G401 (cell line): ENCODE measurements around the gene ERMAP. TPM values are rescaled to one million over a fixed set of nuclear protein-coding genes. Genes with fewer than 3 reads are reported as not detected.
"Not testable (repeated sequence)": the region's sequence is repeated elsewhere in the genome, so short reads cannot be mapped to it uniquely, and the experiment has no call there.

Experiments used
- DNase-seq: peaks from one replicate; pipeline ENCODE4 v3.0.0-alpha.2; 2015; ENCODE audit warnings: low spot score
- in situ Hi-C: cut with HindIII; loops from 2 replicates; pipeline ENCODE4 v1.10.0; 2016; ENCODE audit warnings: low sequenced_read_pairs, mixed read lengths
- total RNA-seq: library from RNA; depleted of rRNA; stranded (reverse); fragments of >200 nt; shearing (Covaris generic); gene quantifications from 2 replicates; pipeline ENCODE4 v1.2.3, GENCODE V29; 2014

Gene ERMAP
- total RNA-seq, 1 experiment from 2014 or later, result 5.3 TPM

GRCh38 chr1:42859366-42859765 is 42.4 kb downstream of the ERMAP start:
- in situ Hi-C loops, DNase-seq: not testable (repeated sequence)

- in situ Hi-C loops, result no loop called here
- DNase-seq, result no peak
Measured at GRCh38 chr1:42860339-42861013, 43.6 kb downstream of the ERMAP start.

DNA sequence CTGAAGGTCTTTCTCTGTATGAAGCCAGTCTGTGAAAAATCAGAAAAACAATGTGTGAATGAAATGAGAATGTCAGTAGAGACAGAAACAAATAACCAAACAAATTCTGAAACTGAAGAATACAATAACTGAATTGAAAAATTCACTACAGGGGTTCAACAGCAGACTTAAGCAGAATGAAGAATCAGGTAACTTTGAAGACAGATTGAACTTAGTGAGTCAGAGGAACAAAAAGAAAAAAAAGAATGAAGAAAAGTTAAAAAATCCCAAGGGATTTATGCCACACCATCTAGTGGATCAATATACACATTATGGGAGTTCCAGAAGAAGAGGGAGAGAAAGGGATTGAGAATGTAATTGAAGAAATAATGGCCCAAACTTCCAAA is 44.1 kb downstream of the ERMAP start:
- DNase-seq, result no peak
- in situ Hi-C loops, result no loop called here

DNA sequence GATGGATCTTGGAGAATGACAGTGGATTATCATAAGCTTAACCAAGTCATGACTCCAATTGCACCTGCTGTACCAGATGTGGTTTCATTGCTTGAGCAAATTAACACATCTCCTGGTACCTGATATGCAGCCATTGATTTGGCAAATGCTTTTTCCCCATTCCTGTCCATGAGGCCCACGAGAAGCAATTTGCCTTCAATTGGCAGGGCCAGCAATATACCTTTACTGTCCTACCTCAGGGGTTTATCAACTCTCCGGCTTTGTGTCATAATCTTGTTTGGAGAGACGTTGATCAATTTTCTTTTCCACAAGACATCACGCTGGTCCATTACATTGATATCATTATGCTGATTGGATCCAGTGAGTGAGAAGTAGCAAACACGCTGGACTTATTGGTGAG is 49.6 kb downstream of the ERMAP start:
- DNase-seq, result no peak
- in situ Hi-C loops, result no loop called here

DNA sequence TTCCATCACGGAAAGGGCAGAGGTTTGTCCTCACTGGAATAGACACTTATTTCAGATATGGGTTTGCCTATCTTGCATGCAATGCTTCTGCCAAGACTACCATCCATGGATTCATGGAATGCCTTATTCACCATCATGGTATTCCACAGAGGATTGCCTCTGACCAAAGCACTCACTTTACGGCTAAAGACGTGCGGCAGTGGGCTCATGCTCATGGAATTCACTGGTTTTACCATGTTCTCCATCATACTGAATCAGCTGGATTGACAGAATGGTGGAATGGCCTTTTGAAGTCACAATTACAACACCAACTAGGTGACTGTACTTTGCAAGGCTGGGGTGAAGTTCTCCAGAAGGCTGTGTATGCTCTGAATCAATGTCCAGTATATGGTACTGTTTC is 51.5 kb downstream of the ERMAP start:
- in situ Hi-C loops, DNase-seq: not testable (repeated sequence)

GRCh38 chr1:42869254-42869653 is 52.3 kb downstream of the ERMAP start:
- DNase-seq, in situ Hi-C loops: not testable (repeated sequence)

GRCh38 chr1:42869751-42870150 is 52.8 kb downstream of the ERMAP start:
- DNase-seq, in situ Hi-C loops: not testable (repeated sequence)

GRCh38 chr1:42873108-42873507 is 56.2 kb downstream of the ERMAP start:
- in situ Hi-C loops, result not testable (repeated sequence)

GRCh38 chr1:42873670-42874069 is 56.7 kb downstream of the ERMAP start:
- in situ Hi-C loops, result no loop called here
- no peak for DNase-seq

More at GRCh38 chr1:42873108-42873507, 56.2 kb downstream of the ERMAP start:
- not testable (repeated sequence) for DNase-seq

GRCh38 chr1:42876009-42876408 is 59.1 kb downstream of the ERMAP start:
- in situ Hi-C loops, result no loop called here
- DNase-seq, result no peak

- in situ Hi-C loops, result no loop called here
- DNase-seq, result no peak
Measured at GRCh38 chr1:42877380-42877779, 60.5 kb downstream of the ERMAP start.

- in situ Hi-C loops, result no loop called here
- DNase-seq, result no peak
Measured at GRCh38 chr1:42880384-42880783, 63.5 kb downstream of the ERMAP start.

DNA sequence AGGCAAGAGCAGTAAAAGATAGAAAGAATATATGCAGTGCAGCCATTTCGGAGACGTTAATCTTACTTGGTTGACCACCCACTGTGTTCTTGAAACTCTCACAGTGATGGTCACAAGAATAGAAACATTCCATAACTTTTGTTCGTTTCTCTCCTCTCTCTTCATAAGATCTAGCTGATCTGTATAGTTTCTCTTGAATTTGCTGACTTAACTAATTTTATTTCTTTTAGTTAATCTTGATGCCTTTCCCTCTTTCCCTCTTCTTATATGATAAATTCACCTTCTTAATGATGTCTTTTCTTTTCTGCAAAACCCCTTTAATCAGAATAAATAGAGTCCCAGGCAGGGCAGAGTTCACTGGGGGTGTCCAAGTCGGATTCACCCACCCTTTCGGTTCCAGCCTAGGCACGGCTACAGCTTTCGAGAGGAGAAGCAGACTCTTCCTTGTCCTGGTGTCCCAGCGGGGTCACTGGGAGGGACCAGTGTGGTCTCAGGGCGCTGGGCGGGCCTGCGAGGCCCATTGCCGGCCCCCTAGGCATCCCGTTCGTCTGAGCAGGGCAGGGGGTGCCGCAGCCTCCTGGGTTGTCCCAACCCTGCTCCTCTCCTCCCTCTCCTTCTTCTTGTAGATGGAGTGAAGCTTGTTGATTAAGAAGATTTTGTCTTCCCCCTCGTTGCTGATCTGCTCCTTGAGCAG is 69.3 kb downstream of the ERMAP start:
- no peak for DNase-seq
- in situ Hi-C loops, result no loop called here

GRCh38 chr1:42886800-42887199 is 69.9 kb downstream of the ERMAP start:
- no peak for DNase-seq
- in situ Hi-C loops, result no loop called here

GRCh38 chr1:42887366-42887765 is 70.4 kb downstream of the ERMAP start:
- in situ Hi-C loops, result no loop called here
- DNase-seq, result no peak

DNA sequence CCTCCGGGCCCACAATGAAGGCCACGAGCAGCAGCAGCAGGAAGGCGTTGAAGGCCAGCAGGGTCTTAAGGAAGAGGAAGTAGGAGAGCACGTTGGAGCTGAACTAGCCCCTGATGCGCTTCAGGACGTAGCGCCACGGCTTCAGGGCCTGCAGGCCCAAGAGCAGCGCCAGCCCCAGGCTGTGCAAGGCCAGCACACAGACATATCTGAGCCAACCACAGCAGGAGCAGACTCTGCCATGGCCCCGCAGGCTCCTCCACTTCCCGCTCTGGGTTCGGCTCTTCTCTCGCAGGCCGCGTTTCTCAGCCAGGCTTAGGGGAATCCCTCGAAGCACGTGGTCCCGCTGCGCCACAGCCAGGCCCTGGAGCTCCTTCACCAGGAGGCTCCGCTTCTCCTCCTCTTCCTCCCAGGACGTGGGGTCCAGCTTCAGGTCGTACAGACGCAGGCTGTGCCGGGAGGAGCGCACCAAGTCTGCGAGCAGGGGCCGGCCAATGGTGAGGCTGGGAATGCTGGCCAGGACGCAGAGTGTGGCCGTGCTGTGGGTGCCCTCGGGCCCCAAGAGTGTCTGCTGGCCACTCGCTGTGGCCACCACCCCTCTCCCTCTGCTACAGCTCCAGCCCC is 71.2 kb downstream of the ERMAP start:
- in situ Hi-C loops, result no loop called here
- DNase-seq, result no peak

DNA sequence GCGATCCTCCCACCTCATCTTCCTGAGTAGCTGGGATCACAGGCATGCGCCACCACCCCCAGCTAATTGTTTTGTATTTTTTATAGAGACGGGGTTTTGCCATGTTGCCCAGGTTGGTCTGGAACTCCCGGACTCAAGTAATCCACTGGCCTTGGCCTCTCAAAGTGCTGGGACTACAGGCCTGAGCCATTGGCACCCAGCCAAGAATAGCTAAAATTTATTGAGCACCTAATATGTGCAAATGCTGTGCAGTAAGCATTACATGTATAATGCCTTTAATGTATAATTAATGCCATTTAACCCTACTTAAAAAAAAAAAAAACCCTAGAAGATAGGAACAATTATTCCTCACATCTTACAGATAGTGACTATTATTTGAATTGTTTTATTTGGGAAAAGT is 72.3 kb downstream of the ERMAP start:
- no peak for DNase-seq
- in situ Hi-C loops, result no loop called here

DNA sequence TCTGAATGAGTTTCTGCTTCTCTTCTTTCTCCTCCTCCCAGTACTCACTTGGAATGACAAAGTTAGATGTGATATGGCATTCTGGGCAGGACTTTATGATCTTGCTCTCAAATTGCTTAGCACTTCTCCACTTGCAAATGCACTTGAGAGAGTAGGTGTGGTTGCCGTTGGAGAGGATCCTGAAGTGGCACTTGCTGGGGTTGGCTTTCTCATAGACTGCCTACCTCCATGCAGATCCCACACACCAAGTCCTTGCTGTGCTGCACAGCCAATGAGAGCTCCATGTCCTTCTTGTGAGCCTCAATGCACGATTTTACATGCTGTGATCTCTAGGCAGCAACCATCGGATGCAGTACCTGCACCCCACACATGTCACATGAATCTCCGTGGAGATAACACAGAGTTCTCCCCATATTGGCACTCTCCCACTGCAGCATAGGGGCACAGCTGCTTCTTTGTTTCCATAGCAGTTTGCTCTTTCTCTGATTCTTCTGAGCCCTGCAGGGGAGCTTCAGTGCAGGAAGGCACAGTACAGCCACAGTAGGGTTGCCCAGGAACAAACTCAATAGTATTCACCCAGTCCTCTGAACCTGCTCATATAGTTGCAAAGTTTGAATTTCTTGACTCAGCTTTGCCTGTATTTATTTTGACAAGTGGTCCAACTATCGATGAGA is 74.7 kb downstream of the ERMAP start:
- in situ Hi-C loops, result no loop called here
- DNase-seq, result no peak
